Liver (tissue), 9 donors: ENCODE measurements around the gene MDGA2. TPM values are rescaled to one million over a fixed set of nuclear protein-coding genes. Genes with fewer than 3 reads are reported as not detected.

Experiments used
- DNase-seq: peaks from one replicate; pipeline ENCODE4 v3.0.0-alpha.2; 2017; ENCODE audit warnings: low spot score
- H3K27ac ChIP-seq, 2 donors: one replicate each; pipeline ENCODE4 v1.7.0; 2013; ENCODE audit warnings: inconsistent platforms in 2 of 2, low read length in 2 of 2, control low read depth in 1 of 2, low read depth in 1 of 2, mild to moderate bottlenecking in 1 of 2
- H3K27me3 ChIP-seq, 4 donors: one replicate each; pipeline versions ENCODE4 v1.6.1 to v1.7.0; 2013; ENCODE audit warnings: low read length in 3 of 4, inconsistent platforms in 1 of 4, mild to moderate bottlenecking in 1 of 4, moderate library complexity in 1 of 4; ENCODE audit not compliant: control insufficient read depth in 4 of 4, insufficient read depth in 4 of 4
- H3K36me3 ChIP-seq, 4 donors: one replicate each; pipeline versions ENCODE4 v1.6.1 to v1.7.0; 2013; ENCODE audit warnings: low read length in 3 of 4, mild to moderate bottlenecking in 3 of 4, low read depth in 1 of 4, moderate library complexity in 1 of 4; ENCODE audit not compliant: control insufficient read depth in 4 of 4, insufficient read depth in 3 of 4
- H3K4me1 ChIP-seq, 4 donors: one replicate each; pipeline versions ENCODE4 v1.6.1 to v1.7.0; 2013; ENCODE audit warnings: low read length in 3 of 4, mild to moderate bottlenecking in 3 of 4, moderate library complexity in 1 of 4; ENCODE audit not compliant: control insufficient read depth in 4 of 4, insufficient read depth in 4 of 4
- H3K4me3 ChIP-seq, 3 donors: one replicate each; pipeline versions ENCODE4 v1.6.1 to v1.7.0; 2013; ENCODE audit warnings: low read length in 3 of 3, control low read depth in 1 of 3, low read depth in 1 of 3, mild to moderate bottlenecking in 1 of 3
- H3K9ac ChIP-seq, 2 donors: one replicate each; pipeline ENCODE4 v1.7.0; 2013; ENCODE audit warnings: low read length in 2 of 2, mild to moderate bottlenecking in 2 of 2, moderate library complexity in 2 of 2, control low read depth in 1 of 2, low read depth in 1 of 2
- H3K9me3 ChIP-seq, 4 donors: one replicate each; pipeline versions ENCODE4 v1.6.1 to v1.7.0; 2013; ENCODE audit warnings: low read length in 3 of 4; ENCODE audit not compliant: control insufficient read depth in 4 of 4
- ATF3 ChIP-seq: IDR thresholded peaks from 2 replicates; pipeline ENCODE4 v1.6.1; 2016; ENCODE audit warnings: antibody characterized with exemption
- EGR1 ChIP-seq, 2 donors: IDR thresholded peaks; 2 replicates each; pipeline ENCODE4 v1.6.1; 2016 to 2018; ENCODE audit warnings: antibody characterized with exemption in 2 of 2, low read depth in 2 of 2
- FOXA1 ChIP-seq: IDR thresholded peaks from 2 replicates; pipeline ENCODE4 v1.6.1; 2016; ENCODE audit warnings: antibody characterized with exemption
- MAX ChIP-seq: IDR thresholded peaks from 2 replicates; pipeline ENCODE4 v1.6.1; 2016; ENCODE audit warnings: antibody characterized with exemption
- NR2F2 ChIP-seq: IDR thresholded peaks from 2 replicates; pipeline ENCODE4 v1.6.1; 2016; ENCODE audit warnings: antibody characterized with exemption
- RAD21 ChIP-seq, 2 donors: IDR thresholded peaks; 2 replicates each; pipeline ENCODE4 v1.6.1; 2016; ENCODE audit warnings: antibody characterized with exemption in 2 of 2, mild to moderate bottlenecking in 2 of 2
- REST ChIP-seq: IDR thresholded peaks from 2 replicates; pipeline ENCODE4 v1.6.1; 2016; ENCODE audit warnings: antibody characterized with exemption, mild to moderate bottlenecking
- SP1 ChIP-seq: IDR thresholded peaks from 2 replicates; pipeline ENCODE4 v1.6.1; 2018; ENCODE audit warnings: antibody characterized with exemption, mild to moderate bottlenecking
- WGBS: extraction: QIAGEN DNeasy Blood & Tissue Kit; methylation state at CpG from one replicate; pipeline ENCODE4 v1.1.7; 2013; 5-methylcytosine and 5-hydroxymethylcytosine counted together
- polyA plus RNA-seq, 2 donors: library from polyadenylated mRNA; stranded (reverse) in 1 of 2; unstranded in 1 of 2; fragments of 200-250 nt in 1 of 2; fragments of >200 nt in 1 of 2; fragmentation: Nextera tagmentation in 1 of 2; extraction: Ambion mirVana in 1 of 2; gene quantifications; one replicate each; pipeline versions ENCODE4 v1.2.1 to v1.2.3, GENCODE V29; 2013 to 2015
- total RNA-seq, 2 donors: library from RNA; depleted of rRNA; stranded (reverse); fragments of >200 nt; gene quantifications; one replicate each; pipeline ENCODE4 v1.2.3, GENCODE V29; 2014
- donor health status: healthy.
- donor health status: healthy.
- donor health status: healthy.
- donor health status: healthy.
- donor health status: healthy.

Gene MDGA2
- total and polyA plus RNA-seq, 4 donors = 0.05 to 0.33 (median 0.19) TPM

GRCh38 chr14:47240748-47241437 lies 434.5 kb downstream of the MDGA2 start:
- H3K27ac ChIP-seq = no peak overlapping the region
- H3K9me3 ChIP-seq = no peaks in the 10 kb centered on the region
- H3K9ac ChIP-seq = no peak overlapping the region
- 69% methylated on average over 1 of the region's 1 CpG for WGBS
- no peaks in the 10 kb centered on the region for H3K27me3 ChIP-seq
- no peaks in the 10 kb centered on the region for H3K4me1 ChIP-seq
- no peaks in the 10 kb centered on the region for H3K36me3 ChIP-seq
- TF ChIP-seq NR2F2 = no peak
- TF ChIP-seq FOXA1 = no peak
- TF ChIP-seq RAD21 (IDR thresholded peaks at IDR 0.05) = no peak
- no peak for TF ChIP-seq EGR1 (IDR thresholded peaks at IDR 0.05; ENCODE audit: low read depth in 2 of 2)
- no peak for DNase-seq
- H3K4me3 ChIP-seq = no peak overlapping the region

GRCh38 chr14:47235619-47236018 lies 439.8 kb downstream of the MDGA2 start:
- Histone ChIP-seq H3K4me1 (no peaks in the 10 kb centered on the region), H3K9me3 (no peaks in the 10 kb centered on the region), H3K27ac (no peak overlapping the region), H3K36me3 (no peaks in the 10 kb centered on the region), H3K27me3 (no peaks in the 10 kb centered on the region), H3K9ac (no peak overlapping the region), H3K4me3 (no peak overlapping the region)
- TF ChIP-seq ATF3 = no peak
- peak; percentile 60 for TF ChIP-seq NR2F2
- no peak for DNase-seq
- 67% methylated on average over 3 of the region's 3 CpGs for WGBS

GRCh38 chr14:47226877-47227520 lies 448.4 kb downstream of the MDGA2 start:
- H3K36me3 ChIP-seq = no peaks in the 10 kb centered on the region
- H3K27me3 ChIP-seq = no peaks in the 10 kb centered on the region
- no peak overlapping the region for H3K4me3 ChIP-seq
- H3K9ac ChIP-seq = no peak overlapping the region
- H3K4me1 ChIP-seq = no peaks in the 10 kb centered on the region
- no peaks in the 10 kb centered on the region for H3K9me3 ChIP-seq
- no peak overlapping the region for H3K27ac ChIP-seq
- 55% methylated on average over 5 of the region's 5 CpGs for WGBS
- DNase-seq = no peak
- TF ChIP-seq REST (no peak), EGR1 (IDR thresholded peaks at IDR 0.05; ENCODE audit: low read depth in 2 of 2) (no peak), SP1 (no peak), MAX (no peak), FOXA1 (no peak), RAD21 (IDR thresholded peaks at IDR 0.05) (no peak), NR2F2 (no peak)
